Fibroblast of lung (primary cell): ENCODE measurements around the gene ABHD10. TPM values are rescaled to one million over a fixed set of nuclear protein-coding genes. Genes with fewer than 3 reads are reported as not detected.
A peak's percentile ranks its signal among the peaks of the same experiment; 100 is the strongest.

Source experiments
- DNase-seq, 2 donors: peaks; one replicate each; pipeline versions ENCODE4 v3.0.0 to v3.0.0-alpha.2; 2010; ENCODE audit warnings: low read depth in 2 of 2
- H2AFZ ChIP-seq: 2 replicates; pipeline ENCODE4 v1.5.1; 2012; ENCODE audit warnings: low read length, control low read depth, inconsistent platforms
- H3K27ac ChIP-seq: 2 replicates; pipeline ENCODE4 v1.5.1; 2011; ENCODE audit warnings: low read length, control low read depth; ENCODE audit not compliant: insufficient read depth
- H3K27me3 ChIP-seq: 2 replicates; pipeline ENCODE4 v1.5.1; 2011; ENCODE audit warnings: mild to moderate bottlenecking, low read length; ENCODE audit not compliant: control insufficient read depth, insufficient read depth
- H3K36me3 ChIP-seq: 2 replicates; pipeline ENCODE4 v1.5.1; 2011; ENCODE audit warnings: low read length; ENCODE audit not compliant: control insufficient read depth, insufficient read depth
- H3K4me1 ChIP-seq: 2 replicates; pipeline ENCODE4 v1.5.1; 2011; ENCODE audit warnings: low read length; ENCODE audit not compliant: control insufficient read depth, insufficient read depth; ENCODE audit errors: extremely low read depth
- H3K4me2 ChIP-seq: 2 replicates; pipeline ENCODE4 v1.5.1; 2011; ENCODE audit warnings: low read length, control low read depth; ENCODE audit not compliant: insufficient read depth; ENCODE audit errors: extremely low read depth
- H3K4me3 ChIP-seq, 4 experiments: fragments of 200-600 bp in 1 of 4; sonication (generic) in 1 of 4; replicated peaks in 1 of 4; 2 replicates each; pipeline ENCODE4 v1.5.1; 2011 to 2016; ENCODE audit warnings: low read length in 4 of 4, low read depth in 3 of 4, mild to moderate bottlenecking in 3 of 4, control low read depth in 2 of 4, inconsistent platforms in 1 of 4, mixed read lengths in 1 of 4; ENCODE audit not compliant: insufficient read depth in 1 of 4; ENCODE audit errors: control extremely low read depth in 1 of 4
- H3K79me2 ChIP-seq: 2 replicates; pipeline ENCODE4 v1.5.1; 2012; ENCODE audit warnings: mild to moderate bottlenecking, low read length, inconsistent platforms; ENCODE audit not compliant: control insufficient read depth, insufficient read depth
- H3K9ac ChIP-seq: 2 replicates; pipeline ENCODE4 v1.5.1; 2011; ENCODE audit warnings: mild to moderate bottlenecking, low read length, control low read depth; ENCODE audit not compliant: insufficient read depth
- H3K9me3 ChIP-seq: 2 replicates; pipeline ENCODE4 v1.5.1; 2012; ENCODE audit warnings: low read depth, low read length; ENCODE audit not compliant: control insufficient read depth, insufficient read depth
- H4K20me1 ChIP-seq: 2 replicates; pipeline ENCODE4 v1.5.1; 2011; ENCODE audit warnings: low read length; ENCODE audit not compliant: control insufficient read depth, insufficient read depth; ENCODE audit errors: extremely low read depth
- CTCF ChIP-seq, 2 donors: IDR thresholded peaks in 1 of 2; conservative IDR thresholded peaks in 1 of 2; 1 replicate in 1 of 2; 2 replicates in 1 of 2; pipeline ENCODE4 v1.5.1; 2011 to 2012; ENCODE audit warnings: low read length in 2 of 2, control low read depth in 1 of 2, inconsistent platforms in 1 of 2, low read depth in 1 of 2, mild to moderate bottlenecking in 1 of 2
- EZH2 ChIP-seq: IDR thresholded peaks from 2 replicates; pipeline ENCODE4 v1.5.1; 2012; ENCODE audit warnings: low read length, control low read depth, mild to moderate bottlenecking; ENCODE audit errors: missing control alignments
- polyA plus RNA-seq, 2 donors: library from polyadenylated mRNA; depleted of rRNA in 1 of 2; stranded (reverse) in 1 of 2; unstranded in 1 of 2; fragments of >200 nt; gene quantifications; 2 replicates each; pipeline ENCODE4 v1.2.1, GENCODE V29; 2011 to 2012; ENCODE audit warnings: missing spikeins in 1 of 2
- total RNA-seq: library from RNA; depleted of rRNA; stranded (reverse); fragments of >200 nt; gene quantifications from 2 replicates; pipeline ENCODE4 v1.2.1, GENCODE V29; 2014

ABHD10 gene
- total and polyA plus RNA-seq, 2 donors (not counting 1 experiment from before 2014, with no cell fraction given) = 29.8 to 48.6 TPM

DNA sequence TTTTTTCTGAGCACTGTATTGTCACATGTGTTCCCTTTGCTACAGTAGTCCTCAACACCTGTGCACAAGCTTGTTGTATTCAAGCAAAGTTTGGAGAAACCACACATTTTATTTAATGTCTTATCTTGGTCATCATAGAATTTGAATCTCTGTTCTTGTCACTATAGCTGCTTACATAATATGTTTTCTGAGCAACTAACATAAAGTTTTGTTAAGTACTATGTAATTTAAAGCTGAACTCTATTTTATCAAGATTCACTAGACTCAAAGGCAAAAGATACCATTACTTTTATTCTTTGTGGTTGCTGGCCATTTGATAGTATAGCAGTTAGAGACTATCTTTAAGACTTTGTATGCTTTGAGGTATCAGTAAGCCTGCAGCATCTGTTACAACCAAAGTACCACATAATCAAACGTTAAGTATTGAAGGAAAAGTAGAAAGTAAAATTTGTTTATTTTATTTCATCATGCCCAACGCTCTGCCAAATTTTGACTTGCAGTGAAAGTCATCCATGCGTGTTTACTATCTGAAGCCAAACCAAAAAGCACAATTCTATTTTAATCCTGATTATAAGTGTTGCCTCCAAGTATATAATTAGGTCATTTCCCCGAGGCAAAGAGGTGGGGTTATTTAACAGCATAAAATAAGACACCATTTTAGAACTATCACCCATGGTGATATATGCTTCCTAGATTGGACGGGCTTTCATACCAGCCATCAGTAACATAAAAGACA lies 10.3 kb upstream of the ABHD10 start:
- no peaks in the 10 kb centered on the region for H3K79me2 ChIP-seq
- H2AFZ ChIP-seq = no peak overlapping the region
- TF ChIP-seq EZH2 (no peak), CTCF (conservative IDR thresholded peaks at IDR 0.05 in 1 of 2, IDR thresholded peaks at IDR 0.05 in 1 of 2; ENCODE audit: low read depth in 1 of 2, low read length in 2 of 2) (no peak)
- peaks cover 3% of the 10 kb centered on the region for H3K36me3 ChIP-seq
- H3K27me3 ChIP-seq = no peaks in the 10 kb centered on the region
- no peaks in the 10 kb centered on the region for H3K9me3 ChIP-seq
- H4K20me1 ChIP-seq = no peaks in the 10 kb centered on the region
- peak in 1 of 2 donors; percentile 52 for DNase-seq
- H3K4me3 ChIP-seq = no peak overlapping the region
- H3K9ac ChIP-seq = no peak overlapping the region
- peak overlapping the region; percentile 32 for H3K4me2 ChIP-seq
- H3K4me1 ChIP-seq = peaks cover 3% of the 10 kb centered on the region
- H3K27ac ChIP-seq = no peak overlapping the region

DNA sequence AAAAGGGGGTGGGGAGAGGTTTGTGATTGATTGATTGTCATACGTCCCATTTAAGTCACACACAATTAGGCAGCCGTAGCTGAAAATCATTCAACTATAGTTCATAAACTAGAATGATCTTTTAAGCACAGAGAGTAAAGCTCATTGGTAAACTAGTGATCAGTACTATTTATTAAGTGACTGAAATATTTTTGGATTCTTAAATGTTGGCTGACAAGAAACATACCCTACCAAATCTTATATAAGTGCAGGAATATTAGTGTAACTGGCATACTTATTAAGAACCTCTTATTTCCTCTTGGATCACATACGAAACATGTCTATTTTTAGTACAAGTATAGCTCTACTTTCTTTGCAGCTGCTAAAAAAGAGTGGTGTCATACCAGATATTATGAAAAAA lies 8.4 kb upstream of the ABHD10 start:
- peaks cover 3% of the 10 kb centered on the region for H3K4me1 ChIP-seq
- H3K9ac ChIP-seq = no peak overlapping the region
- H3K4me2 ChIP-seq = no peak overlapping the region
- H2AFZ ChIP-seq = no peak overlapping the region
- DNase-seq = no peak
- H4K20me1 ChIP-seq = no peaks in the 10 kb centered on the region
- no peak overlapping the region for H3K27ac ChIP-seq
- no peak overlapping the region for H3K4me3 ChIP-seq
- no peaks in the 10 kb centered on the region for H3K27me3 ChIP-seq
- no peak for TF ChIP-seq CTCF (conservative IDR thresholded peaks at IDR 0.05 in 1 of 2, IDR thresholded peaks at IDR 0.05 in 1 of 2; ENCODE audit: low read depth in 1 of 2, low read length in 2 of 2)
- TF ChIP-seq EZH2 = no peak
- H3K9me3 ChIP-seq = no peaks in the 10 kb centered on the region
- H3K79me2 ChIP-seq = no peaks in the 10 kb centered on the region
- peaks cover 3% of the 10 kb centered on the region for H3K36me3 ChIP-seq

GRCh38 chr3:111971533-111972130 lies 7.2 kb upstream of the ABHD10 start:
- Histone ChIP-seq H3K27ac (no peak overlapping the region), H3K36me3 (peaks cover 3% of the 10 kb centered on the region), H3K4me1 (peaks cover 3% of the 10 kb centered on the region), H4K20me1 (no peaks in the 10 kb centered on the region), H3K4me3 (no peak overlapping the region), H3K9ac (no peak overlapping the region), H2AFZ (no peak overlapping the region), H3K27me3 (no peaks in the 10 kb centered on the region), H3K79me2 (no peaks in the 10 kb centered on the region), H3K9me3 (no peaks in the 10 kb centered on the region), H3K4me2 (no peak overlapping the region)
- TF ChIP-seq EZH2 (no peak), CTCF (conservative IDR thresholded peaks at IDR 0.05 in 1 of 2, IDR thresholded peaks at IDR 0.05 in 1 of 2; ENCODE audit: low read depth in 1 of 2, low read length in 2 of 2) (no peak)
- no peak for DNase-seq
